ENCODE data around the gene PSAPL1. TPM values are rescaled to one million over a fixed set of nuclear protein-coding genes. Genes with fewer than 3 reads are reported as not detected.

The PSAPL1 gene
- total RNA-seq, 1 experiment from 2014 or later: 14.3 TPM

DNA sequence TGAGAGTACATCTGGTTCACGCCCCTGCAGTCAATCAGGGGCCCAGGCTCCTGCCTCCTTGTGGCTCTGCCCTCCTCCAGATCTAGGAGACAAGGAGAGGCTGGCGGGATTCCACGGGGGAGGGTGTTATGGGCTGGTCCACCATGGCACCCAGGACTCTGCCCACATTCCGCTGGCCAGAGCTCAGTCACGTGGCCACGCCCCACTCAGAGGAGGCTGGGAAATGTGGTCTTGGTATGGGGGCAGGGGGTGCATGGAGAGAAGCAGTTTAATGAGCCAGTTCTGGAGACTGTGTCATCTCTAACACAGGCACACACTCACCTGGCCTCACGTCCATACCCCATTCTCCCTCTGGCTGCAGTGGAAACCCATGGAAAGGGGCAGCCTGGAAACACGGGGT lies 31.5 kb upstream of the PSAPL1 start:
- intact Hi-C loops (cut with micrococcal nuclease; ENCODE audit: unreplicated experiment): no loop called here
- H3K27me3 Mint-ChIP-seq (ENCODE audit: insufficient read depth, unreplicated experiment): peaks cover 3% of the 10 kb centered on the region

DNA sequence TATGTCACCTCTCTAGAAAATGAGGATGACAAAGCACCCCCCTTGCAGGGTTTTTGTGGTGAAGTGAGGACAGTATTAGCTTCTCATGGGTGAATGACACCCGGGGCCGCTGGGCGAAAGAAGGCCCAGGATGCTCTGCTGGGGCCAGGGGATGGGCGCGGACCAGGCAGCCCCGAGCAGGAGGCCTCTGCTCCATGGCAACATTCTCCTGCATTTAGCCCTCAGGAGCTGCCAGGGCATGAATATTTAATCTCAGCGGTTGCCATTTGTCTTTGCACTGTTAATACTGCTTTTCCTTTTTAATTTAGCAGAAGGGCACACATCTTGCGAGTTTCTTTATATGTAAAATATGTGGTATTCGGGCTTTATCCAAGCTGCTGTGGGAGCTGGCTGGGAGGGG lies 30.3 kb upstream of the PSAPL1 start:
- no peak for DNase-seq
- no TSS peak for BruUV-seq (replicated peaks)
- H3K4me3 ChIP-seq (ENCODE audit: low read depth, low read length): no peak overlapping the region
- H3K36me3 Mint-ChIP-seq (ENCODE audit: insufficient read depth, unreplicated experiment): no peaks in the 10 kb centered on the region
- no peak overlapping the region for H3K4me3 Mint-ChIP-seq (ENCODE audit: unreplicated experiment)
- H3K4me1 Mint-ChIP-seq (ENCODE audit: low read depth, unreplicated experiment): peaks cover 6% of the 10 kb centered on the region
- CTCF ChIA-PET: interaction anchor here (0.5 kb wide), 1 partner anchor 92 kb away, joined by 4 read pairs; no protein-coding TSS in a partner anchor
- no peaks in the 10 kb centered on the region for H3K36me3 ChIP-seq (ENCODE audit: control insufficient read depth, insufficient read depth, low read length)
- peaks cover 5% of the 10 kb centered on the region; the same call in 1 of the 2 replicates for H3K9me3 ChIP-seq
- TF ChIP-seq CTCF (IDR thresholded peaks at IDR 0.05; ENCODE audit: insufficient read depth in 1 of 2, low read depth in 1 of 2, low read length in 1 of 2, severe bottlenecking in 1 of 2, unreplicated experiment in 1 of 2): no peak
- H3K27me3 Mint-ChIP-seq (ENCODE audit: insufficient read depth, unreplicated experiment): peaks cover 3% of the 10 kb centered on the region
- POLR2A ChIA-PET: no interaction called here
- no peak overlapping the region for H3K27ac Mint-ChIP-seq (ENCODE audit: unreplicated experiment)
- no peaks in the 10 kb centered on the region for H3K9me3 Mint-ChIP-seq (ENCODE audit: unreplicated experiment)
- H3K27me3 ChIP-seq (replicated peaks; ENCODE audit: control insufficient read depth, insufficient read depth, low read length): no peaks in the 10 kb centered on the region
- intact Hi-C loops (cut with micrococcal nuclease; ENCODE audit: unreplicated experiment): no loop called here
- H3K4me1 ChIP-seq: no peaks in the 10 kb centered on the region

More for the DNA sequence above, 31.5 kb upstream of the PSAPL1 start:
- Histone ChIP-seq H3K27me3 (replicated peaks; ENCODE audit: control insufficient read depth, insufficient read depth, low read length) (no peaks in the 10 kb centered on the region), H3K36me3 (ENCODE audit: control insufficient read depth, insufficient read depth, low read length) (no peaks in the 10 kb centered on the region), H3K4me1 (no peaks in the 10 kb centered on the region), H3K9me3 (peaks cover 5% of the 10 kb centered on the region; the same call in 1 of the 2 replicates), H3K4me3 (ENCODE audit: low read depth, low read length) (no peak overlapping the region)
- Mint-ChIP-seq H3K4me3 (ENCODE audit: unreplicated experiment) (no peak overlapping the region), H3K4me1 (ENCODE audit: low read depth, unreplicated experiment) (peaks cover 2% of the 10 kb centered on the region), H3K27ac (ENCODE audit: unreplicated experiment) (no peak overlapping the region), H3K36me3 (ENCODE audit: insufficient read depth, unreplicated experiment) (no peaks in the 10 kb centered on the region), H3K9me3 (ENCODE audit: unreplicated experiment) (no peaks in the 10 kb centered on the region)
- no peak for TF ChIP-seq CTCF (IDR thresholded peaks at IDR 0.05; ENCODE audit: insufficient read depth in 1 of 2, low read depth in 1 of 2, low read length in 1 of 2, severe bottlenecking in 1 of 2, unreplicated experiment in 1 of 2)
- ChIA-PET CTCF (no interaction called here), POLR2A (no interaction called here)
- BruUV-seq (replicated peaks): no TSS peak
- no peak for DNase-seq

- Mint-ChIP-seq H3K27ac (ENCODE audit: unreplicated experiment) (no peak overlapping the region), H3K9me3 (ENCODE audit: unreplicated experiment) (no peaks in the 10 kb centered on the region), H3K36me3 (ENCODE audit: insufficient read depth, unreplicated experiment) (no peaks in the 10 kb centered on the region), H3K27me3 (ENCODE audit: insufficient read depth, unreplicated experiment) (peaks cover 3% of the 10 kb centered on the region), H3K4me1 (ENCODE audit: low read depth, unreplicated experiment) (peaks cover 6% of the 10 kb centered on the region), H3K4me3 (ENCODE audit: unreplicated experiment) (no peak overlapping the region)
- ChIA-PET CTCF (no interaction called here), POLR2A (no interaction called here)
- no TSS peak for BruUV-seq (replicated peaks)
- H3K36me3 ChIP-seq (ENCODE audit: control insufficient read depth, insufficient read depth, low read length): no peaks in the 10 kb centered on the region
- intact Hi-C loops (cut with micrococcal nuclease; ENCODE audit: unreplicated experiment): no loop called here
- H3K4me1 ChIP-seq: no peaks in the 10 kb centered on the region
- H3K9me3 ChIP-seq: peaks cover 5% of the 10 kb centered on the region; the same call in 1 of the 2 replicates
- H3K4me3 ChIP-seq (ENCODE audit: low read depth, low read length): no peak overlapping the region
- no peak for TF ChIP-seq CTCF (IDR thresholded peaks at IDR 0.05; ENCODE audit: insufficient read depth in 1 of 2, low read depth in 1 of 2, low read length in 1 of 2, severe bottlenecking in 1 of 2, unreplicated experiment in 1 of 2)
- no peak for DNase-seq
- no peaks in the 10 kb centered on the region for H3K27me3 ChIP-seq (replicated peaks; ENCODE audit: control insufficient read depth, insufficient read depth, low read length)
Observed at GRCh38 chr4:7464259-7464655, 29.5 kb upstream of the PSAPL1 start.

Measured in Caco-2 (cell line).